A549 treated with dexamethasone at 1 μM for 4 hours (cell line): ENCODE data around the gene LPCAT4. TPM values are rescaled to one million over a fixed set of nuclear protein-coding genes. Genes with fewer than 3 reads are reported as not detected.

Experiments
- total RNA-seq: library from RNA; stranded (reverse); fragments of 200-300 nt; extraction: Qiagen RNA extraction; gene quantifications from 5 replicates; pipeline ENCODE4 v1.2.3, GENCODE V29; 2022

LPCAT4 gene
- total RNA-seq: 42.5 to 63.8 TPM (median 62.7 TPM) in 5 replicates

GRCh38 chr15:34367101-34368081 is at the start of gene LPCAT4:
Gene LPCAT4 (minus strand): TSS chr15:34367196. CDS start chr15:34367100, 96 bp downstream.

GRCh38 chr15:34342737-34343575 is 24.0 kb downstream of the LPCAT4 start, which contains the start of the genes NOP10 and NUTM1:
Gene NOP10 (minus strand): TSS chr15:34343136. CDS start chr15:34343073, 63 bp downstream.
Gene NUTM1 (plus strand): TSS chr15:34343315. CDS start chr15:34343697, 382 bp downstream.

GRCh38 chr15:34337557-34338306 is 29.3 kb downstream of the LPCAT4 start, which contains the start of gene SLC12A6:
Gene SLC12A6 (minus strand): TSS chr15:34337781. CDS start chr15:34336680, 1,101 bp downstream.

Other genes with a start within 250 kb of the LPCAT4 start
- 27.2 to 33.4 TPM (median 30.9 TPM) in 5 replicates for gene KATNBL1, start 157.1 kb downstream of the LPCAT4 start, total RNA-seq
- gene EMC4, start 142.2 kb downstream of the LPCAT4 start, total RNA-seq: 180 to 193 TPM (median 186 TPM) in 5 replicates
- 3.4 to 8.8 TPM (median 6.9 TPM) in 5 replicates for gene SLC12A6, start 29.4 kb downstream of the LPCAT4 start, total RNA-seq
- gene NOP10, start 24.1 kb downstream of the LPCAT4 start, total RNA-seq: 490 to 578 TPM (median 506 TPM) in 5 replicates
- gene NUTM1, start 23.9 kb downstream of the LPCAT4 start, total RNA-seq: not detected in 5 replicates
- 3.1 to 11.2 TPM (median 6.9 TPM) in 5 replicates for gene GOLGA8A, start 70.6 kb upstream of the LPCAT4 start, total RNA-seq
- gene GOLGA8B, start 216.5 kb upstream of the LPCAT4 start, total RNA-seq: 9.6 to 20.1 TPM (median 15.6 TPM) in 5 replicates